Nephron progenitor cell (in vitro differentiated cells): ENCODE measurements around the gene MLX.

Experiments
- DNase-seq: peaks from one replicate; pipeline ENCODE4 v3.0.0; 2021
- H3K27ac Mint-ChIP-seq: 2 replicates; pipeline ENCODE4 v1.8.0; 2021; ENCODE audit warnings: mild to moderate bottlenecking, moderate library complexity, mixed read lengths
- H3K27me3 Mint-ChIP-seq: 2 replicates; pipeline ENCODE4 v1.8.0; 2021; ENCODE audit warnings: mild to moderate bottlenecking, low read depth, mixed read lengths; ENCODE audit not compliant: poor library complexity
- H3K36me3 Mint-ChIP-seq: 2 replicates; pipeline ENCODE4 v1.8.0; 2021; ENCODE audit warnings: low read depth, mixed read lengths
- H3K4me1 Mint-ChIP-seq: 2 replicates; pipeline ENCODE4 v1.8.0; 2021; ENCODE audit warnings: mixed read lengths
- H3K4me3 Mint-ChIP-seq: 2 replicates; pipeline ENCODE4 v1.8.0; 2021; ENCODE audit warnings: mild to moderate bottlenecking, moderate library complexity, mixed read lengths
- H3K9me3 Mint-ChIP-seq: 2 replicates; pipeline ENCODE4 v1.8.0; 2021; ENCODE audit warnings: mild to moderate bottlenecking, moderate library complexity, mixed read lengths
- CTCF ChIP-seq: fragments of 200-600 bp; sonication (generic); IDR thresholded peaks from 2 replicates; pipeline ENCODE4 v1.5.0; 2021; ENCODE audit warnings: antibody characterized with exemption

The MLX gene

GRCh38 chr17:42573095-42573494 lies 6.2 kb downstream of the MLX start:
- Mint-ChIP-seq H3K4me3 (no peak overlapping the region), H3K27ac (peak overlapping the region; percentile 81), H3K9me3 (no peaks in the 10 kb centered on the region), H3K27me3 (no peaks in the 10 kb centered on the region), H3K36me3 (peaks cover 56% of the 10 kb centered on the region), H3K4me1 (peaks cover 27% of the 10 kb centered on the region)
- TF ChIP-seq CTCF, result no peak
- DNase-seq, result no peak

- peaks cover 52% of the 10 kb centered on the region for H3K36me3 Mint-ChIP-seq
- TF ChIP-seq CTCF, result no peak
- no peaks in the 10 kb centered on the region for H3K9me3 Mint-ChIP-seq
- H3K4me1 Mint-ChIP-seq, result peaks cover 36% of the 10 kb centered on the region
- H3K4me3 Mint-ChIP-seq, result no peak overlapping the region
- no peak for DNase-seq
- no peak overlapping the region for H3K27ac Mint-ChIP-seq
- no peaks in the 10 kb centered on the region for H3K27me3 Mint-ChIP-seq
Measured at GRCh38 chr17:42574463-42574862, 7.6 kb downstream of the MLX start.

GRCh38 chr17:42577140-42577531 lies 10.2 kb downstream of the MLX start:
- peaks cover 41% of the 10 kb centered on the region for H3K4me1 Mint-ChIP-seq
- H3K9me3 Mint-ChIP-seq, result no peaks in the 10 kb centered on the region
- no peaks in the 10 kb centered on the region for H3K27me3 Mint-ChIP-seq
- TF ChIP-seq CTCF, result no peak
- DNase-seq, result no peak
- H3K36me3 Mint-ChIP-seq, result peaks cover 30% of the 10 kb centered on the region
- H3K4me3 Mint-ChIP-seq, result peak overlapping the region; percentile 96
- H3K27ac Mint-ChIP-seq, result peak overlapping the region; percentile 87

GRCh38 chr17:42577532-42578281 lies 10.8 kb downstream of the MLX start, which contains the start of gene PSMC3IP:
Gene PSMC3IP, minus strand, starts transcription at chr17:42577729. Its CDS starts 43 bp downstream, at chr17:42577686.
- TF ChIP-seq CTCF, result peak; percentile 20
- Mint-ChIP-seq H3K4me3 (peak within 1 kb of the TSS; percentile 96), H3K27me3 (no peaks in the 10 kb centered on the region), H3K27ac (peak within 1 kb of the TSS; percentile 99), H3K4me1 (peaks cover 41% of the 10 kb centered on the region), H3K9me3 (no peaks in the 10 kb centered on the region), H3K36me3 (peaks cover 29% of the 10 kb centered on the region)
- DNase-seq, result peak; percentile 94

- TF ChIP-seq CTCF, result peak; percentile 68
- H3K27me3 Mint-ChIP-seq, result no peaks in the 10 kb centered on the region
- H3K27ac Mint-ChIP-seq, result peak overlapping the region; percentile 99
- H3K9me3 Mint-ChIP-seq, result no peaks in the 10 kb centered on the region
- H3K36me3 Mint-ChIP-seq, result peaks cover 29% of the 10 kb centered on the region
- peak overlapping the region; percentile 96 for H3K4me3 Mint-ChIP-seq
- DNase-seq, result peak; percentile 81
- peaks cover 41% of the 10 kb centered on the region for H3K4me1 Mint-ChIP-seq
Measured at GRCh38 chr17:42578282-42578869, 11.5 kb downstream of the MLX start.
